GM18502 (cell line): ENCODE measurements around the gene TRIM14.
"Not testable (repeated sequence)": the region's sequence is repeated elsewhere in the genome, so short reads cannot be mapped to it uniquely, and the experiment has no call there.

Source experiments
- ATAC-seq: cut with Tn5 transposase; IDR thresholded peaks from one replicate; pipeline ENCODE4 v1.9.1; 2021; ENCODE audit warnings: mild to moderate bottlenecking; ENCODE audit not compliant: unreplicated experiment, poor library complexity

Gene TRIM14

GRCh38 chr9:98142182-98142907 is 23.3 kb upstream of the TRIM14 start:
- no peak for ATAC-seq

GRCh38 chr9:98140503-98140902 is 21.5 kb upstream of the TRIM14 start:
- no peak for ATAC-seq

GRCh38 chr9:98136489-98136888 is 17.5 kb upstream of the TRIM14 start:
- ATAC-seq, result no peak

- ATAC-seq, result no peak
These were observed 16.9 kb upstream of the TRIM14 start for GRCh38 chr9:98135938-98136337.

- no peak for ATAC-seq
These were observed 16.5 kb upstream of the TRIM14 start for GRCh38 chr9:98135558-98135934.

- ATAC-seq, result no peak
These were observed 15.9 kb upstream of the TRIM14 start for GRCh38 chr9:98134702-98135557.

GRCh38 chr9:98132806-98133631 is 14.0 kb upstream of the TRIM14 start:
- no peak for ATAC-seq

- ATAC-seq, result no peak
These were observed 13.1 kb upstream of the TRIM14 start for GRCh38 chr9:98132158-98132557.

GRCh38 chr9:98130576-98131228 is 11.7 kb upstream of the TRIM14 start:
- ATAC-seq, result no peak

GRCh38 chr9:98130060-98130459 is 11.0 kb upstream of the TRIM14 start:
- ATAC-seq, result not testable (repeated sequence)

GRCh38 chr9:98129451-98129881 is 10.4 kb upstream of the TRIM14 start:
- ATAC-seq, result peak; percentile 67

- ATAC-seq, result no peak
These were observed 9.3 kb upstream of the TRIM14 start for GRCh38 chr9:98128316-98128715.

GRCh38 chr9:98127226-98127625 is 8.2 kb upstream of the TRIM14 start:
- ATAC-seq, result no peak

GRCh38 chr9:98124637-98125426 is 5.8 kb upstream of the TRIM14 start:
- no peak for ATAC-seq

GRCh38 chr9:98124091-98124490 is 5.1 kb upstream of the TRIM14 start:
- not testable (repeated sequence) for ATAC-seq

GRCh38 chr9:98121058-98121457 is 2.0 kb upstream of the TRIM14 start:
- ATAC-seq, result no peak

- ATAC-seq, result no peak
These were observed 1.5 kb upstream of the TRIM14 start for GRCh38 chr9:98120476-98120875.

- peak; percentile 66 for ATAC-seq
These were observed 910 bp downstream of the TRIM14 start for GRCh38 chr9:98117984-98118639.

GRCh38 chr9:98117097-98117496 is 1.9 kb downstream of the TRIM14 start:
- not testable (repeated sequence) for ATAC-seq
